ENCODE data around the gene CHD5. TPM values are rescaled to one million over a fixed set of nuclear protein-coding genes. Genes with fewer than 3 reads are reported as not detected.

Gene CHD5
- total and polyA plus RNA-seq, 4 donors, result 0.10 to 0.55 (median 0.31) TPM

GRCh38 chr1:6069573-6069972, 110.5 kb downstream of the CHD5 start:
- TF ChIP-seq CTCF (IDR thresholded peaks at IDR 0.05; ENCODE audit: control extremely low read depth, extremely low read depth), result no peak
- no peak for ATAC-seq (ENCODE audit: insufficient read depth, low FRiP score)
- H3K4me3 ChIP-seq, result no peak overlapping the region
- H3K27ac ChIP-seq (ENCODE audit: low read depth in 1 of 2, low read length in 1 of 2), result no peak overlapping the region
- H3K36me3 ChIP-seq (ENCODE audit: control insufficient read depth in 4 of 4, insufficient read depth in 4 of 4, low read length in 4 of 4), result peaks cover 0 to 4% (median 0%) of the 10 kb centered on the region in 4 donors
- no peaks in the 10 kb centered on the region for H3K9me3 ChIP-seq (ENCODE audit: control insufficient read depth in 4 of 4, insufficient read depth in 3 of 4, low read length in 3 of 4)
- H3K9ac ChIP-seq (ENCODE audit: insufficient read depth in 1 of 2, low read length in 2 of 2), result no peak overlapping the region
- H3K27me3 ChIP-seq (ENCODE audit: control insufficient read depth in 3 of 3, insufficient read depth in 3 of 3, low read length in 2 of 3), result no peaks in the 10 kb centered on the region
- H3K4me1 ChIP-seq (ENCODE audit: control insufficient read depth in 5 of 5, insufficient read depth in 5 of 5, low read length in 5 of 5), result no peaks in the 10 kb centered on the region
- DNase-seq, result no peak
- 86 to 87% methylated on average over 14 of the region's 14 CpGs for WGBS, 2 donors

GRCh38 chr1:6068932-6069331, 111.2 kb downstream of the CHD5 start:
- peaks cover 0 to 4% (median 0%) of the 10 kb centered on the region in 4 donors for H3K36me3 ChIP-seq (ENCODE audit: control insufficient read depth in 4 of 4, insufficient read depth in 4 of 4, low read length in 4 of 4)
- no peak overlapping the region for H3K27ac ChIP-seq (ENCODE audit: low read depth in 1 of 2, low read length in 1 of 2)
- ATAC-seq (ENCODE audit: insufficient read depth, low FRiP score) (no peak), DNase-seq (no peak)
- no peak overlapping the region for H3K4me3 ChIP-seq
- no peaks in the 10 kb centered on the region for H3K9me3 ChIP-seq (ENCODE audit: control insufficient read depth in 4 of 4, insufficient read depth in 3 of 4, low read length in 3 of 4)
- H3K9ac ChIP-seq (ENCODE audit: insufficient read depth in 1 of 2, low read length in 2 of 2), result no peak overlapping the region
- WGBS, 2 donors, result 86 to 88% methylated on average over 9 of the region's 9 CpGs
- TF ChIP-seq CTCF (IDR thresholded peaks at IDR 0.05; ENCODE audit: control extremely low read depth, extremely low read depth), result no peak
- peaks cover 0 to 3% (median 0%) of the 10 kb centered on the region in 3 donors for H3K27me3 ChIP-seq (ENCODE audit: control insufficient read depth in 3 of 3, insufficient read depth in 3 of 3, low read length in 2 of 3)
- no peaks in the 10 kb centered on the region for H3K4me1 ChIP-seq (ENCODE audit: control insufficient read depth in 5 of 5, insufficient read depth in 5 of 5, low read length in 5 of 5)

DNA sequence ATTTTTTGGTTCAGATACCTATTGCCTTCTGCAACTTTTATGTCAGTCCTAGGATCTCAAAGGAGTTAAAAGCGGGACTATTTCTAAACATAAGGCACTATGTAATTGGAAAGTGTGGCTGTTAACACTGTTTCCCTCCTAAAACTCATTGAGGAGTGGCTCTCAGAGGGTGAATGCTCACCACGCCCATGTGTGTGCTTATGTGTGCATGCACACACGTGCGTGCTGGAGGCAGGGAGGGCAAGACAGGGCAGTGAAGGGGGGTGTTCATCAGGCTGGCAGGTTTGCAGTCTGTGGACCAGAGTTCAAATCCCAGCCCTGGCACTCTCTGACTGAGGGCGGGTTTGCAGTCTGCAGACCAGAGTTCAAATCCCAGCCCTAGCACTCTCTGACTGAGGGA, 112.0 kb downstream of the CHD5 start:
- ATAC-seq (ENCODE audit: insufficient read depth, low FRiP score) (no peak), DNase-seq (no peak)
- Histone ChIP-seq H3K9me3 (ENCODE audit: control insufficient read depth in 4 of 4, insufficient read depth in 3 of 4, low read length in 3 of 4) (no peaks in the 10 kb centered on the region), H3K9ac (ENCODE audit: insufficient read depth in 1 of 2, low read length in 2 of 2) (no peak overlapping the region), H3K4me3 (no peak overlapping the region), H3K4me1 (ENCODE audit: control insufficient read depth in 5 of 5, insufficient read depth in 5 of 5, low read length in 5 of 5) (no peaks in the 10 kb centered on the region), H3K27ac (ENCODE audit: low read depth in 1 of 2, low read length in 1 of 2) (no peak overlapping the region), H3K36me3 (ENCODE audit: control insufficient read depth in 4 of 4, insufficient read depth in 4 of 4, low read length in 4 of 4) (no peaks in the 10 kb centered on the region), H3K27me3 (ENCODE audit: control insufficient read depth in 3 of 3, insufficient read depth in 3 of 3, low read length in 2 of 3) (peaks cover 0 to 3% (median 0%) of the 10 kb centered on the region in 3 donors)
- no peak for TF ChIP-seq CTCF (IDR thresholded peaks at IDR 0.05; ENCODE audit: control extremely low read depth, extremely low read depth)
- WGBS, 2 donors, result 84 to 89% methylated on average over 5 of the region's 5 CpGs

GRCh38 chr1:6066680-6067079, 113.4 kb downstream of the CHD5 start:
- 82 to 84% methylated on average over 7 to 8 of the region's 8 CpGs for WGBS, 2 donors
- TF ChIP-seq CTCF (IDR thresholded peaks at IDR 0.05; ENCODE audit: control extremely low read depth, extremely low read depth), result no peak
- Histone ChIP-seq H3K9me3 (ENCODE audit: control insufficient read depth in 4 of 4, insufficient read depth in 3 of 4, low read length in 3 of 4) (no peaks in the 10 kb centered on the region), H3K4me3 (no peak overlapping the region), H3K27me3 (ENCODE audit: control insufficient read depth in 3 of 3, insufficient read depth in 3 of 3, low read length in 2 of 3) (peaks cover 0 to 3% (median 0%) of the 10 kb centered on the region in 3 donors), H3K4me1 (ENCODE audit: control insufficient read depth in 5 of 5, insufficient read depth in 5 of 5, low read length in 5 of 5) (no peaks in the 10 kb centered on the region), H3K36me3 (ENCODE audit: control insufficient read depth in 4 of 4, insufficient read depth in 4 of 4, low read length in 4 of 4) (no peaks in the 10 kb centered on the region), H3K9ac (ENCODE audit: insufficient read depth in 1 of 2, low read length in 2 of 2) (no peak overlapping the region), H3K27ac (ENCODE audit: low read depth in 1 of 2, low read length in 1 of 2) (no peak overlapping the region)
- ATAC-seq (ENCODE audit: insufficient read depth, low FRiP score) (no peak), DNase-seq (no peak)

All from lung (tissue), 12 donors.